ENCODE measurements around the gene PBRM1.
"Not testable (repeated sequence)": the region's sequence is repeated elsewhere in the genome, so short reads cannot be mapped to it uniquely, and the experiment has no call there.

Gene PBRM1

DNA sequence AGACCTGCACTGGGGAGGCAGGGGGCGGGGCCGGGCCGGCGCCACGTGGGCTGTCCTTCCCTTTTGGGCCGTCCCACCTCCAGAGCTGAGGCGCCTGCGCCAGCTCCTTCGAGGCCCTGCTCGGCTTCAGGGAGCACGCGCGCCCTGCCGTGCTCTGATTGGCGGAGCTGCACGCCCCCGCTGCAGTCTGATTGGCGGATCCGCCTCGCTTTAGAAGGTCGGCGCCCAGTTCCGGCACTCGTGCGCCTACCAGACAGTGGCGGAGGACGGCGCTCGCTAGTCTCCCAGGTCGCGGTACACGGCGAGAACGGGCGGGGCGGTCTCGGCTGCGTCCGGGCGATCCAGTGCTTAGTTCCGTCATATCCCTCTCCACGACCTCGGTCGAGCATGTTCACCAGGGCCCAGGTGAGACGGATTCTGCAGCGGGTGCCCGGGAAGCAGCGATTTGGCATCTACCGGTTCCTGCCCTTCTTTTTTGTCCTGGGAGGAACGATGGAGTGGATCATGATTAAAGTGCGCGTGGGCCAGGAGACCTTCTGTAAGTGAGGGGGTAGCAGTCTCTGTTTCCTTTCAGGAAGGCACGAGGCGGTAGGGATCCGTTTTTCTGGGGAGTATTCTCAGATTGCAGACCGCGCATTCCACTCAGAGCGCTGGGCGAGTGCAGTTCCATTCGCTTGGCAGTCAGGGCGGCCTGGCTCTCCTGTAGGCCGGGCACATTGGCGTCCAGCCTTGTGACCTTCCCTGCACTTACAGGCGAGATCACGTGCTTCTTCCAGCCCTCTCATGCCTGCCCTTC, 149.1 kb downstream of the PBRM1 start, which contains the start of gene UQCC5:
TSS of gene UQCC5 (plus strand) at position 237 of the 796 bp plus-strand sequence. CDS start at position 388, 151 bp downstream.
- peak; percentile 91 for DNase-seq (ENCODE audit: low read depth)

GRCh38 chr3:52536112-52536368, 149.7 kb downstream of the PBRM1 start:
- DNase-seq (ENCODE audit: low read depth), result no peak

DNA sequence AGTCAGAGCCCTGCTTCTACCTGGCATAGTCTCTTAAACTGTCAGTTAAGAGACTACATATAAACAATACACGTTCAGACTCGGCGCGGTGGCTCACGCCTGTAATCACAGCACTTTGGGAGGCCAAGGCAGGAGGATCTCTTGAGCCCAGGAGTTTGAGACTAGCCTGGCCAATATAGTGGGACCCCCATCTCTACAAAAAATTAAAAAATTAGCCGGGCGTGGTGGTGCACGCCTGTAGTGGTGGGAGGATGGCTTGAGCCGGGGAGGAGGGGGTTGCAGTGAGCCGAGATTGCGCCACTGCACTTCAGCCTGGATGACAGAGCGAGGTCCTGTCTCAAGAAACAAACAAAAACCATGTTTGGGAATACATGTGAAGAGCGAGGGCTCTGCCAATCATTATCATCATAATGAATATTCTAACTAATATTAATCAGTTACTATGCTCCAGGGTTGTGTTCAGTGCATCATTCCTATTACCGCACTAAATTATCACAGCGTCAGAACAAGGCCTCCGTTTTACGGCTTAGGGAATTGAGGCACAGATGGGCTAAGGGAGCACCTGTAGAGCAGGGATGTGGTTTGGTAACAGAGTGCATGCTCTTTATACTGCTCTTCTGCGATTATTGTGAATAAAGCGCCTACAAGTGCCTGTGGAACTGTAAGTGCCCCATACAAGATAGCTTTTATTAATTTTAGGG, 150.2 kb downstream of the PBRM1 start:
- no peak for DNase-seq (ENCODE audit: low read depth)

- no peak for DNase-seq (ENCODE audit: low read depth)
These were observed 151.2 kb downstream of the PBRM1 start for GRCh38 chr3:52534281-52535183.

DNA sequence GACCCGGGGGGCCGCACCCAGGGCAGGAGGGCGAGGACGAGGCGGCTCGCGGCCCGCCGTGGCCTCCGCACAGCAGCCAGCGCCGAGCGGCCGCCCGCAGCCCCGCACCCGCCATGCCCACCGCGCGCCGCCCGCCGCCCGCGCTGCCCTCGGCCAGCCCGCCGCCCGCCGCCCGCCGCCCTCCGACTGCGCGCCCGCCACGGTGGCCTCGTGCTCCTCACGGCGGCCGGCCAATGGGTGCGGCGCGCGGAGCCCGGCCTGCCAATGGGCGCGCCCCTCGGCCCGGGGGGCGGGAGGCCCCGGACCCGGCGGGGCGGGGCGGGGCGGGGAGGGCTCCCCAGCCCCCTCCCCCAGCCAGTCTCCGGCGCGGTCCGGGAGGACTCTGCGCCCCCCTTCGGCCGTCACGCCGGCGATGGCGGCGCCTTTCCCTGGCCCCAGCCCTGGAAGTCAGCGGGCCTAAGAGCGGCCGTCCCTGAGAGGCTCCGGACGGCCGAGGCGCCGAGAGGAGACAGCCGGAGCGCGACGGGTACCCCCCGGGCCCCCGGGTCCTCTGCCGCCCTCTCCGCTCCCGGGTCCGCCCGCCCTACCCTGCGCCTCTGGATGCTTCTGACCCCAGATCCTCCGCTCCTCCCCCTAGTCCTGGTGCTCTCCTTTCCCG, 152.0 kb downstream of the PBRM1 start, which contains the start of gene NT5DC2:
TSS of gene NT5DC2 (minus strand) at position 235 of the 658 bp plus-strand sequence. CDS start at position 115, 120 bp downstream.
- DNase-seq (ENCODE audit: low read depth), result no peak

DNA sequence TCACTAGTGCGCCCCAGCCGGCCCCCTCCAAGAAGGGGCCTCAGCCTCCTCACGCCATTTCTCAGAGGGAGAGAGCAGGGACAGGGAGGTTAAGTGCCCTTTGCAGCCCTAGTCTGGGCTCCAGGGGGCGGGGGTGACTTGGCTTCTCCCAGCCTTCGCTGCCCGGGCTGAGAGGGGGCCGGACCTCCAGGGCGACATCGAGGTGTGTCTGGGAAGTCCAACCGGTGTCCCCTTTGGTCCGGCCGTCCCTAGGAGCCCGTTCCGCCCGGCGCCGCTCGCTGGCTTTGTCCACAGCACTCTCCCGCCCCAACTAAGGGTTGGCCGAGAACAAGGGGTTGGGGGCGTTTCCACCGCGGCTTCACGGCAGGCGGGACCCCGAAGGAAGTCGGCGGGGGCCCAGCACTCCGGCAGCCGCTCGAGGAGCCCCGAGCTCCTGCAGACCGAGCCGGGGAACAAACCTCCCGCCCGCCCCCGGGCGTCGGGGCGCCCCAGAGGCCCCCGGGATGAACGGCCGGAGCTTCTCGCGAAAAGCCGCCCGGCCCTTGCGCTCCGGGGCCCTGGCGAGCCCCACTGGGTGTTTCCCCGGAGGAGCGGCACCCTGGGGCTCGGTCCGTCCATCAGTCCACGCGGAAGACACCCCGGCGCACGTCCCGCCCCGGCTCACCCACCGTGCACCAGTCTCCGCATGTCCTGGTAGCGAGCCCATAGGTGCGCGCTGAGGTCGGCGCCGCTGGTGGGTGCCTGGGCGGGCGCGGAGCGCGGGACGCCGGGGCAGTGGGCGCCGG, 152.7 kb downstream of the PBRM1 start:
- no peak for DNase-seq (ENCODE audit: low read depth)

DNA sequence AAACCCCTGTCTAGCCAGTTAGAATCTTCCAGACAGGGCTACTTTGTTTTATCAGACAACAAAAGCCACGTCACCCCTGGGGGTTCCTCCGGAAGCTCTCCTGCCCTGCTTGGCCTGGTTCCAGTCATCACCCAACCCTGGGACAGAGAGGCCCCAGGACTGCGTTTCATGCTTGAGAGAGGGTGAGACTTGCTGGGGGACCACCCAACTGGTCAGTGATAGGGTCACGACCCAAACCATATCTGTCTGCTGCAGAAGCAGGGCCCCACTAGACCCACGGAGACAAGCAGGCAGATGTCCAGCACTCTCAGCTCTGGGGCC, 153.2 kb downstream of the PBRM1 start:
- peak; percentile 36 for DNase-seq (ENCODE audit: low read depth)

GRCh38 chr3:52531860-52532516, 153.7 kb downstream of the PBRM1 start:
- DNase-seq (ENCODE audit: low read depth), result no peak

- no peak for DNase-seq (ENCODE audit: low read depth)
These were observed 154.5 kb downstream of the PBRM1 start for GRCh38 chr3:52530918-52531826.

GRCh38 chr3:52529376-52530333, 156.1 kb downstream of the PBRM1 start:
- DNase-seq (ENCODE audit: low read depth), result no peak

DNA sequence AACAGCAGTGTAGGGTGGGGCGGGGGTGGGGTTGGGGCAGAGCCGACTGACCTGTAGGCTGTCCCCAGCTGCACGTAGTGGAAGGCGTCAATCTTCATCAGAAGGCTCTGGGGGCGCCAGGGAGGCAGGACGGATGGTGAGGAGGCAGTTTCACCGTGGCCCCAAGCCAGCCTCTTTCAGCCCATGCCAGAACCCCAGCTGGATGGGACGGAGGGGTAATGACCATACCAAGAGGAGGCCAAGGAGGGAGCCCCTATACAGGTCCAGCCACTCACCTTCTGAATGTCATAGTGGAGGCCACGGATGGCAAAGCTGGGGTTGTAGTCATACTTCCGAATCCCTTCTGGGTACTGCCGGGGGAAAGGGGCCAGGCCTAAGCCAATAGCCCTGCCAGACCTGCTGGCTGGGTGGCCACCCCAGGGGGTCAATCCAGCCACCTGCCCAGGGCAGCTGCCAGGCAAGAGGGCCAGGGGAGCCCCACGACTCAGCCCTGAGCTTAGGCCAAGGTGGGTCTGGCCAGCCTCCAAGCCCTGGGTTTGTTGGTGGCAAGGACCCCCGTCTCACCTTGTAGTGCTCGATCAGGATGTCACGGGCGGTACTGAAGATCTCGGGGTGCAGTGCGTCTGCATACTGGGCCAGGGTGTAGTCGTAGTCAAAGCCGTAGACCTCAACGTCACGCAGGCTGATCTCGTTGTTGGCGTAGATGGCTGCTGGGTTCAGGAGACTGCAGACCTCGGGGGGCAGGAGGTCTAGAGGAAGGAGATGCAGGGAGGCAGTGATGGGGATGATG, 156.9 kb downstream of the PBRM1 start:
- DNase-seq (ENCODE audit: low read depth), result no peak

DNA sequence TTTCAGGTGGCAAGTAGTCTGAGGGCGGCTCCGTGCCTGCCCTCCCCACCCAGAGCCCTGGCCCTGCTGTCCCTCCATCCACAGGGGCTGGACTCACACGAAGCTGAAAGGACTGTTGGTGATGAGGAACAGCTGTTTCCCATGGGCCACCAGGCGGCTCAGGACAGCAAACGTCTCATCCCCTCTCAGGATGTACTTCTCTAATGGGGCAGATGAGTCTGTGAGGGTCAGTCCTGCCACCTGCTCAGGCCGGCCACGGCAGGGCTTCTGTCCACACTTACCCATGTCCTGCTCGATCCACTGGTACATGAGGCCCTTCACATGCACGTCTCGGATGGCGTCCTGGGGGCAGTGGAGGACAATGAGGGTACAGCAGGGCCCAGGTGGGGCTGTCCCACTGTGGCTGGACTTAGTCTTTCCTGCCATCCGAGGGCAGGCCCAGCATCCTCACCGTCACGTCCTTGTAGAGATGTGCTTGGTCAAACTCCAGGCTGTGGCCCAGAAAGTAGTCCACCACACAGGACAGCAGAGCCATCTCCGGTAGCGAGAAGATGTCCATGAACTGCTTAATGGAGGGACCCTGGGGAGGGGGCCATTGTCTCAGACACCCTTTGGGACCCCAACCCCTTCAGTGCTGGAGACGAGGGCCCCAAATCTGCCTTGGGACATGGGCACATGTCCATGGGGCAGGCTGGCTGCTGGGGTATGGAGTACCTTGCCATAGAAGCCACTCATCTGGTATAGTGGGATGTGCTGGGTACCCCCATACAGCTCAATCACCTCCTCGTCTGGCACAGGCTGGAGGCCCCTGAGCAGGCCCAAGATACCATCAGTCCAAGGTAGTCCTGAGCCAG, 157.8 kb downstream of the PBRM1 start:
- no peak for DNase-seq (ENCODE audit: low read depth)

- no peak for DNase-seq (ENCODE audit: low read depth)
These were observed 158.5 kb downstream of the PBRM1 start for GRCh38 chr3:52527039-52527731.

- not testable (repeated sequence) for DNase-seq (ENCODE audit: low read depth)
These were observed 159.1 kb downstream of the PBRM1 start for GRCh38 chr3:52526671-52527038.

DNA sequence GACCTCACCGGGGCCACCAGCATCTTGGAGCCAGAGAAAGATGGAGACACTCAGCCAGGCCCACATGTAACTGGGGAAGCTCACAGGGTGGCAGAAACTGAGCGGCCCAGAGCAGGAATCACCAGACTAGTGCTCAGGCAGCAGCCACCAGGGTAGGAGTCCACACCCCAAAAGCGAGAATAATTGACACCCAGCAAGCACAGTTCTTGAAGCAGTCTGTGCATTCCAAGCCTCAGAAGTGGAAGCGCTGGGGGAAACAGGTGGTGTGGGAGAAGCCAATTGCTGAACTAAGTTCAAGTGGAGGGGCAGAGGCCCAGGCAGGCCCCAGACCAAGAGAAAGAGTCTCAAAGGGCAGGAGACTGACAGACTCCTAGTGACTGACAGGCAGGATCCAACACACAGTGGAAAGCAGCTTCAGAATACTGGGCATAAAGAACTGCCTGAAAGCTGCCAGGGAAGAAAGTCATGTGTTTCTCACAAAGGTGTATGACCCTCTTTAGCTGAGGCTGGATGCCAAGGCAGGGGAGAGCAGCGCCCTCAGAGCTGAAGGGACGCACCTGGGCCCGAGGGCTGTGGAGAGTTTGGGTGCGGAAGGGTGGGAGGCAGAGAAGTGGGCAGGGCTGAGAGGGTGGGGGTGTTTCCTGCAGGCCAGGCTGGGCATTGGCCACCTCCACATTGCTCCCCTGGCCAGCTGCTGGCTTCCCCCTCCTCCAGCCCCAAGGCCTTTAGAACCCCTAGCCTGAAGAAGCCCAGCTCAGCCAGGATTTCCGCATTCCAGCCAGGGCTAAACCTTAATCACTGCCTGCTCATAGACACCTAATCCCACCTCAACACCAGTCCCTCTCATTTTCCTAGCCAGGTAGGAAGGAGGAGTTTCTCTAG, 159.8 kb downstream of the PBRM1 start:
- DNase-seq (ENCODE audit: low read depth), result no peak
